Thoracic aorta (tissue), 2 donors: ENCODE data around the gene NARS2. TPM values are rescaled to one million over a fixed set of nuclear protein-coding genes. Genes with fewer than 3 reads are reported as not detected.

ENCODE experiments used
- ATAC-seq: fragments of 150-250 bp; one replicate; pipeline ENCODE4 v1.8.0; 2017; ENCODE audit warnings: low read depth; ENCODE audit not compliant: insufficient number of reproducible peaks, low FRiP score
- DNase-seq: peaks from one replicate; pipeline ENCODE4 v3.0.0-alpha.2; 2020; ENCODE audit warnings: low spot score
- H3K27ac ChIP-seq, 2 donors: fragments of 200-600 bp; sonication (generic); 1 replicate in 1 of 2; 2 replicates in 1 of 2; pipeline ENCODE4 v1.5.1; 2016; ENCODE audit warnings: mild to moderate bottlenecking in 2 of 2, moderate library complexity in 2 of 2
- H3K27me3 ChIP-seq: fragments of 200-600 bp; sonication (generic); replicated peaks from 2 replicates; pipeline ENCODE4 v1.6.0; 2016; ENCODE audit warnings: mild to moderate bottlenecking; ENCODE audit not compliant: insufficient read depth
- H3K36me3 ChIP-seq: fragments of 200-600 bp; sonication (generic); one replicate; pipeline ENCODE4 v1.5.1; 2016
- H3K4me1 ChIP-seq, 2 donors: fragments of 200-600 bp; sonication (generic); 1 replicate in 1 of 2; 2 replicates in 1 of 2; pipeline versions ENCODE4 v1.5.1 to v1.6.0; 2016; ENCODE audit warnings: low read depth in 2 of 2, mild to moderate bottlenecking in 1 of 2; ENCODE audit not compliant: control insufficient read depth in 1 of 2
- H3K4me3 ChIP-seq: fragments of 200-600 bp; sonication (generic); 2 replicates; pipeline ENCODE4 v1.5.1; 2016; ENCODE audit warnings: mild to moderate bottlenecking
- H3K9me3 ChIP-seq: fragments of 200-600 bp; sonication (generic); 2 replicates; pipeline ENCODE4 v1.5.1; 2016
- CTCF ChIP-seq: fragments of 200-600 bp; sonication (generic); IDR thresholded peaks from one replicate; pipeline ENCODE4 v1.5.1; 2019; ENCODE audit warnings: antibody characterized with exemption
- total RNA-seq, 2 donors: library from RNA; depleted of rRNA; stranded (reverse); fragments of >200 nt; gene quantifications; one replicate each; pipeline versions ENCODE4 v1.1.0 to v1.2.3, GENCODE V29; 2016

NARS2 gene
- total RNA-seq, 2 donors from 2014 or later: 5.6 to 9.2 TPM

GRCh38 chr11:78460471-78460870, 114.2 kb downstream of the NARS2 start:
- Histone ChIP-seq H3K4me1 (no peaks in the 10 kb centered on the region), H3K27ac (no peak overlapping the region), H3K9me3 (no peaks in the 10 kb centered on the region), H3K4me3 (no peak overlapping the region), H3K27me3 (no peaks in the 10 kb centered on the region), H3K36me3 (peaks cover 2% of the 10 kb centered on the region)
- no peak for TF ChIP-seq CTCF
- ATAC-seq: no peak
- no peak for DNase-seq

- Histone ChIP-seq H3K9me3 (no peaks in the 10 kb centered on the region), H3K4me1 (no peaks in the 10 kb centered on the region), H3K4me3 (no peak overlapping the region), H3K27ac (no peak overlapping the region), H3K36me3 (peaks cover 2% of the 10 kb centered on the region), H3K27me3 (no peaks in the 10 kb centered on the region)
- no peak for TF ChIP-seq CTCF
- DNase-seq: no peak
- ATAC-seq: no peak
Measured at GRCh38 chr11:78459738-78460137, 114.9 kb downstream of the NARS2 start.

GRCh38 chr11:78457448-78457847, 117.2 kb downstream of the NARS2 start:
- Histone ChIP-seq H3K27ac (no peak overlapping the region), H3K27me3 (no peaks in the 10 kb centered on the region), H3K4me1 (no peaks in the 10 kb centered on the region), H3K4me3 (no peak overlapping the region), H3K36me3 (no peaks in the 10 kb centered on the region), H3K9me3 (no peaks in the 10 kb centered on the region)
- DNase-seq: no peak
- no peak for ATAC-seq
- TF ChIP-seq CTCF: no peak

- Histone ChIP-seq H3K4me1 (no peaks in the 10 kb centered on the region), H3K27ac (no peak overlapping the region), H3K4me3 (no peak overlapping the region), H3K36me3 (no peaks in the 10 kb centered on the region), H3K27me3 (no peaks in the 10 kb centered on the region), H3K9me3 (no peaks in the 10 kb centered on the region)
- TF ChIP-seq CTCF: no peak
- ATAC-seq (no peak), DNase-seq (no peak)
Measured at GRCh38 chr11:78453140-78453935, 121.3 kb downstream of the NARS2 start.

GRCh38 chr11:78451371-78452150, 123.1 kb downstream of the NARS2 start:
- no peaks in the 10 kb centered on the region for H3K36me3 ChIP-seq
- H3K27me3 ChIP-seq: no peaks in the 10 kb centered on the region
- DNase-seq (no peak), ATAC-seq (no peak)
- no peaks in the 10 kb centered on the region for H3K9me3 ChIP-seq
- TF ChIP-seq CTCF: no peak
- H3K27ac ChIP-seq: no peak overlapping the region
- no peak overlapping the region for H3K4me3 ChIP-seq
- H3K4me1 ChIP-seq: no peaks in the 10 kb centered on the region
